ENCODE measurements around the gene SH3D19.
"Not testable (repeated sequence)": the region's sequence is repeated elsewhere in the genome, so short reads cannot be mapped to it uniquely, and the experiment has no call there.

Gene SH3D19

GRCh38 chr4:151148261-151148660 is 177.1 kb downstream of the SH3D19 start:
- H3K36me3 Mint-ChIP-seq, result no peaks in the 10 kb centered on the region
- H3K4me3 Mint-ChIP-seq, result no peak overlapping the region
- H3K27me3 Mint-ChIP-seq, result no peaks in the 10 kb centered on the region
- no peak overlapping the region for H3K27ac Mint-ChIP-seq
- no peak for ATAC-seq
- no peaks in the 10 kb centered on the region for H3K4me1 Mint-ChIP-seq
- H3K9me3 Mint-ChIP-seq, result no peaks in the 10 kb centered on the region

- Mint-ChIP-seq H3K27me3 (no peaks in the 10 kb centered on the region), H3K4me1 (no peaks in the 10 kb centered on the region), H3K27ac (no peak overlapping the region), H3K36me3 (no peaks in the 10 kb centered on the region), H3K9me3 (no peaks in the 10 kb centered on the region), H3K4me3 (no peak overlapping the region)
- no peak for ATAC-seq
Measured at GRCh38 chr4:151147000-151147399, 178.4 kb downstream of the SH3D19 start.

GRCh38 chr4:151144329-151145072 is 180.9 kb downstream of the SH3D19 start:
- ATAC-seq, result no peak
- H3K4me3 Mint-ChIP-seq, result no peak overlapping the region
- no peaks in the 10 kb centered on the region for H3K27me3 Mint-ChIP-seq
- no peaks in the 10 kb centered on the region for H3K9me3 Mint-ChIP-seq
- H3K4me1 Mint-ChIP-seq, result no peaks in the 10 kb centered on the region
- H3K27ac Mint-ChIP-seq, result no peak overlapping the region
- no peaks in the 10 kb centered on the region for H3K36me3 Mint-ChIP-seq

- no peaks in the 10 kb centered on the region for H3K9me3 Mint-ChIP-seq
- no peaks in the 10 kb centered on the region for H3K27me3 Mint-ChIP-seq
- no peak for ATAC-seq
- no peaks in the 10 kb centered on the region for H3K36me3 Mint-ChIP-seq
- no peaks in the 10 kb centered on the region for H3K4me1 Mint-ChIP-seq
- H3K27ac Mint-ChIP-seq, result no peak overlapping the region
- no peak overlapping the region for H3K4me3 Mint-ChIP-seq
Measured at GRCh38 chr4:151143811-151144210, 181.6 kb downstream of the SH3D19 start.

GRCh38 chr4:151143162-151143561 is 182.2 kb downstream of the SH3D19 start:
- Mint-ChIP-seq H3K4me1 (no peaks in the 10 kb centered on the region), H3K27ac (no peak overlapping the region), H3K4me3 (no peak overlapping the region), H3K36me3 (no peaks in the 10 kb centered on the region), H3K9me3 (no peaks in the 10 kb centered on the region), H3K27me3 (no peaks in the 10 kb centered on the region)
- peak; percentile 56 for ATAC-seq

GRCh38 chr4:151142758-151143157 is 182.6 kb downstream of the SH3D19 start:
- Mint-ChIP-seq H3K27ac (no peak overlapping the region), H3K4me1 (no peaks in the 10 kb centered on the region), H3K36me3 (no peaks in the 10 kb centered on the region), H3K4me3 (no peak overlapping the region), H3K9me3 (no peaks in the 10 kb centered on the region), H3K27me3 (no peaks in the 10 kb centered on the region)
- no peak for ATAC-seq

GRCh38 chr4:151139814-151140213 is 185.6 kb downstream of the SH3D19 start:
- no peak for ATAC-seq
- Mint-ChIP-seq H3K27ac (no peak overlapping the region), H3K9me3 (no peaks in the 10 kb centered on the region), H3K36me3 (no peaks in the 10 kb centered on the region), H3K27me3 (no peaks in the 10 kb centered on the region), H3K4me1 (no peaks in the 10 kb centered on the region), H3K4me3 (no peak overlapping the region)

- H3K4me3 Mint-ChIP-seq, H3K27me3 Mint-ChIP-seq, H3K27ac Mint-ChIP-seq, H3K4me1 Mint-ChIP-seq, H3K36me3 Mint-ChIP-seq, H3K9me3 Mint-ChIP-seq, ATAC-seq: not testable (repeated sequence)
Measured at GRCh38 chr4:151136048-151136447, 189.4 kb downstream of the SH3D19 start.

- Mint-ChIP-seq H3K4me1 (no peaks in the 10 kb centered on the region), H3K9me3 (no peaks in the 10 kb centered on the region), H3K4me3 (no peak overlapping the region), H3K36me3 (no peaks in the 10 kb centered on the region), H3K27me3 (no peaks in the 10 kb centered on the region), H3K27ac (no peak overlapping the region)
- no peak for ATAC-seq
Measured at GRCh38 chr4:151133311-151133710, 192.1 kb downstream of the SH3D19 start.

GRCh38 chr4:151129796-151130195 is 195.6 kb downstream of the SH3D19 start:
- Mint-ChIP-seq H3K4me1 (no peaks in the 10 kb centered on the region), H3K27me3 (no peaks in the 10 kb centered on the region), H3K27ac (no peak overlapping the region), H3K4me3 (no peak overlapping the region), H3K9me3 (no peaks in the 10 kb centered on the region), H3K36me3 (peaks cover 5% of the 10 kb centered on the region)
- no peak for ATAC-seq

GRCh38 chr4:151117371-151117962 is 207.9 kb downstream of the SH3D19 start:
- ATAC-seq, result peak; percentile 79
- H3K36me3 Mint-ChIP-seq, result peaks cover 8% of the 10 kb centered on the region
- no peak overlapping the region for H3K4me3 Mint-ChIP-seq
- H3K27me3 Mint-ChIP-seq, result no peaks in the 10 kb centered on the region
- H3K9me3 Mint-ChIP-seq, result no peaks in the 10 kb centered on the region
- H3K4me1 Mint-ChIP-seq, result no peaks in the 10 kb centered on the region
- H3K27ac Mint-ChIP-seq, result no peak overlapping the region

GRCh38 chr4:151114986-151115385 is 210.4 kb downstream of the SH3D19 start:
- peaks cover 8% of the 10 kb centered on the region for H3K36me3 Mint-ChIP-seq
- H3K27me3 Mint-ChIP-seq, result no peaks in the 10 kb centered on the region
- H3K4me1 Mint-ChIP-seq, result no peaks in the 10 kb centered on the region

GRCh38 chr4:151114338-151114737 is 211.1 kb downstream of the SH3D19 start:
- H3K4me3 Mint-ChIP-seq, result no peak overlapping the region
- no peaks in the 10 kb centered on the region for H3K9me3 Mint-ChIP-seq
- no peaks in the 10 kb centered on the region for H3K4me1 Mint-ChIP-seq
- no peak for ATAC-seq
- H3K36me3 Mint-ChIP-seq, result peaks cover 8% of the 10 kb centered on the region
- H3K27ac Mint-ChIP-seq, result no peak overlapping the region
- H3K27me3 Mint-ChIP-seq, result no peaks in the 10 kb centered on the region

More at GRCh38 chr4:151114986-151115385, 210.4 kb downstream of the SH3D19 start:
- H3K4me3 Mint-ChIP-seq, result no peak overlapping the region
- no peaks in the 10 kb centered on the region for H3K9me3 Mint-ChIP-seq
- no peak for ATAC-seq
- H3K27ac Mint-ChIP-seq, result no peak overlapping the region

- Mint-ChIP-seq H3K4me1 (no peaks in the 10 kb centered on the region), H3K4me3 (no peak overlapping the region), H3K9me3 (no peaks in the 10 kb centered on the region), H3K27me3 (no peaks in the 10 kb centered on the region), H3K36me3 (peaks cover 31% of the 10 kb centered on the region), H3K27ac (no peak overlapping the region)
- ATAC-seq, result no peak
Measured at GRCh38 chr4:151110236-151110635, 215.2 kb downstream of the SH3D19 start.

- H3K27ac Mint-ChIP-seq, result no peak overlapping the region
- H3K27me3 Mint-ChIP-seq, result no peaks in the 10 kb centered on the region
- ATAC-seq, result no peak
- H3K36me3 Mint-ChIP-seq, result peaks cover 40% of the 10 kb centered on the region
- no peak overlapping the region for H3K4me3 Mint-ChIP-seq
- peaks cover 7% of the 10 kb centered on the region for H3K4me1 Mint-ChIP-seq
- H3K9me3 Mint-ChIP-seq, result no peaks in the 10 kb centered on the region
Measured at GRCh38 chr4:151107063-151107462, 218.3 kb downstream of the SH3D19 start.

GRCh38 chr4:151105454-151106032 is 219.9 kb downstream of the SH3D19 start:
- H3K36me3 Mint-ChIP-seq, result peaks cover 52% of the 10 kb centered on the region
- ATAC-seq, result no peak

More at GRCh38 chr4:151105454-151106032, 219.9 kb downstream of the SH3D19 start:
- Mint-ChIP-seq H3K4me1 (peaks cover 20% of the 10 kb centered on the region), H3K4me3 (no peak overlapping the region), H3K9me3 (no peaks in the 10 kb centered on the region), H3K27ac (no peak overlapping the region), H3K27me3 (no peaks in the 10 kb centered on the region)
